Smooth muscle cell of the brain vasculature (primary cell): Measurements from ENCODE around the gene CHRFAM7A.
"Not testable (repeated sequence)": the region's sequence is repeated elsewhere in the genome, so short reads cannot be mapped to it uniquely, and the experiment has no call there.

Source experiments
- DNase-seq: peaks from one replicate; pipeline ENCODE4 v3.0.0-alpha.2; 2012; ENCODE audit warnings: low read depth, low spot score

The CHRFAM7A gene

GRCh38 chr15:30321063-30321462, 72.3 kb downstream of the CHRFAM7A start:
- DNase-seq = not testable (repeated sequence)

- DNase-seq = not testable (repeated sequence)
These were observed 77.6 kb downstream of the CHRFAM7A start for GRCh38 chr15:30315704-30316103.

GRCh38 chr15:30310575-30310974, 82.8 kb downstream of the CHRFAM7A start:
- DNase-seq = not testable (repeated sequence)
